Fibroblast of pulmonary artery (primary cell): ENCODE measurements around the gene TACC2.
"Not testable (repeated sequence)": the region's sequence is repeated elsewhere in the genome, so short reads cannot be mapped to it uniquely, and the experiment has no call there.

ENCODE experiments used
- DNase-seq: peaks from one replicate; pipeline ENCODE4 v3.0.0-alpha.2; 2010; ENCODE audit warnings: low read depth
- H3K4me3 ChIP-seq: replicated peaks from 2 replicates; pipeline ENCODE4 v1.5.1; 2011; ENCODE audit warnings: low read depth, mild to moderate bottlenecking, control low read depth, low read length, moderate library complexity
- TF ChIP-seq, protein P1 (sequence below): IDR thresholded peaks from 2 replicates; pipeline ENCODE4 v1.5.1; 2011; ENCODE audit warnings: mild to moderate bottlenecking, control low read depth, low read length, inconsistent platforms; ENCODE audit errors: missing control alignments

Gene TACC2

DNA sequence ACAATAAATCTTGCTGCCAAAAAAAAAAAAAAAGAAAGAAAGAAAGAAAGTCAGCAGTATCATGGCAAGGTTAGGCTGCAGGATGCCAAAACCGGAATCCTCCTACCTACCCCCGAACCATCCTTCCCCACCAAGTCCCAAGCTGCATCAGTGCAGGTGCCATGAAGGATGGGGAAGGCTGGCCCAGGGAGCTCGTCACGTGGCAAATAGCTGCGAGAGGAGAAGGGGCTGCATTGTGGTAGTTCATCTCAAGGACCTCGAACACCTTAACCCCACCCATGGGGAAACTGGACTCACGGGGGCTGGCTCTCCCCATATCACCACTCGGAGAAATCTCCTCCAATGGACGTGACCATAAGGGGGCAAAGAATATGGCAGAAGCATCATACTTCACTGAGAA lies 86.2 kb downstream of the TACC2 start:
- TF ChIP-seq, protein P1, sequence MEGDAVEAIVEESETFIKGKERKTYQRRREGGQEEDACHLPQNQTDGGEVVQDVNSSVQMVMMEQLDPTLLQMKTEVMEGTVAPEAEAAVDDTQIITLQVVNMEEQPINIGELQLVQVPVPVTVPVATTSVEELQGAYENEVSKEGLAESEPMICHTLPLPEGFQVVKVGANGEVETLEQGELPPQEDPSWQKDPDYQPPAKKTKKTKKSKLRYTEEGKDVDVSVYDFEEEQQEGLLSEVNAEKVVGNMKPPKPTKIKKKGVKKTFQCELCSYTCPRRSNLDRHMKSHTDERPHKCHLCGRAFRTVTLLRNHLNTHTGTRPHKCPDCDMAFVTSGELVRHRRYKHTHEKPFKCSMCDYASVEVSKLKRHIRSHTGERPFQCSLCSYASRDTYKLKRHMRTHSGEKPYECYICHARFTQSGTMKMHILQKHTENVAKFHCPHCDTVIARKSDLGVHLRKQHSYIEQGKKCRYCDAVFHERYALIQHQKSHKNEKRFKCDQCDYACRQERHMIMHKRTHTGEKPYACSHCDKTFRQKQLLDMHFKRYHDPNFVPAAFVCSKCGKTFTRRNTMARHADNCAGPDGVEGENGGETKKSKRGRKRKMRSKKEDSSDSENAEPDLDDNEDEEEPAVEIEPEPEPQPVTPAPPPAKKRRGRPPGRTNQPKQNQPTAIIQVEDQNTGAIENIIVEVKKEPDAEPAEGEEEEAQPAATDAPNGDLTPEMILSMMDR: no peak
- DNase-seq: no peak
- H3K4me3 ChIP-seq: no peak overlapping the region

DNA sequence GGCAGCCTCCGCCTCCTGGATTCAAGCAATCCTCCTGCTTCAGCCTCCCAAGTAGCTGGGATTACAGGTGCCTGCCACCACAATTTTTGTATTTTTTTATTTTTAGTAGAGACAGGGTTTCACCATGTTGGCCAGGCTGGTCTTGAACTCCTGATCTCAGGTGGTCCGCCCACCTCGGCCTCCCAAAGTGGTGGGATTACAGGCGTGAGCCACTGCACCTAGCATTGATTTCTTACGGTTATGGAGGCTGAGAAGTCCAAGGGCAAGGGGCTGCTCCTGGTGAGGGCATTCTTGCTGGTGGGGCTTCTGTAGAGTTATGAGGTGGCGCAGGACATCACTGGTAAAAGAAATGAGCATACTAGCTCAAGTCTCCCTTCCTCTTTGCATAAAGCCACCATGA lies 86.9 kb downstream of the TACC2 start:
- H3K4me3 ChIP-seq, DNase-seq: not testable (repeated sequence)

GRCh38 chr10:122077311-122077875 lies 88.4 kb downstream of the TACC2 start:
- TF ChIP-seq, protein P1: no peak
- no peak overlapping the region for H3K4me3 ChIP-seq
- DNase-seq: no peak

DNA sequence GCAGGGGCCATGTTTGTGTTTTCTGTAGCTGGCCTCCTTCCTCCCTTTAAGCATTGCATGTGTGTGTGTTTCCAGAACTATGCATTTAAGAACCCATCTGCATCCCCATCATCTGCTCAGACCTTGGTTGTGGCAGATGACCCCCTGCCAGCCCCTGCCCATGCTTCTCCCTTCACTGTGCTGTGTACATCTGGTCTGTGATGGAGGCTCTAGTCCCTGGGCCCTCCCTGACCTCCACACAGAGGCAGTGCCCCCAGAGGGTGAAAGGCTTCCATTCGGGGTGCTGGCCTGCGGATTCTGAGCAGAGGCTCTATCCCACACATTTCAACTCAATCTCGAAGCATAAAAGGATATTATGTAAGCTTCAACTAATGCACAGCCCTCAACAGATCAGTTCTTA lies 89.4 kb downstream of the TACC2 start:
- H3K4me3 ChIP-seq: no peak overlapping the region
- TF ChIP-seq, protein P1: no peak
- no peak for DNase-seq

- TF ChIP-seq, protein P1: no peak
- no peak overlapping the region for H3K4me3 ChIP-seq
- DNase-seq: no peak
Observed at GRCh38 chr10:122078965-122079795, 90.2 kb downstream of the TACC2 start.

GRCh38 chr10:122082616-122083477 lies 93.9 kb downstream of the TACC2 start:
- no peak overlapping the region for H3K4me3 ChIP-seq
- TF ChIP-seq, protein P1: no peak
- no peak for DNase-seq

DNA sequence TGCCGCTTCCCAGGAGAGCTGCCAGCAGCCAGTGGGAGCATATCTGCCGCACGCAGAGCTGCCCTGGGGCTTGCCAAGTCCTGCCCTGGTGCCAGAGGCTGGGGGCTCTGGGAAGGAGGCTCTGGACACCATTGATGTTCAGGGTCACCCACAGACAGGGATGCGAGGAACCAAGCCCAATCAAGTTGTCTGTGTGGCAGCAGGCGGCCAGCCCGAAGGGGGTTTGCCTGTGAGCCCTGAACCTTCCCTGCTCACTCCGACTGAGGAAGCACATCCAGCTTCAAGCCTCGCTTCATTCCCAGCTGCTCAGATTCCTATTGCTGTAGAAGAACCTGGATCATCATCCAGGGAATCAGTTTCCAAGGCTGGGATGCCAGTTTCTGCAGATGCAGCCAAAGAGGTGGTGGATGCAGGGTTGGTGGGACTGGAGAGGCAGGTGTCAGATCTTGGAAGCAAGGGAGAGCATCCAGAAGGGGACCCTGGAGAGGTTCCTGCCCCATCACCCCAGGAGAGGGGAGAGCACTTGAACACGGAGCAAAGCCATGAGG lies 94.6 kb downstream of the TACC2 start:
- TF ChIP-seq, protein P1: no peak
- no peak for DNase-seq
- no peak overlapping the region for H3K4me3 ChIP-seq
